ENCODE results near the gene PPM1L.

PPM1L gene

DNA sequence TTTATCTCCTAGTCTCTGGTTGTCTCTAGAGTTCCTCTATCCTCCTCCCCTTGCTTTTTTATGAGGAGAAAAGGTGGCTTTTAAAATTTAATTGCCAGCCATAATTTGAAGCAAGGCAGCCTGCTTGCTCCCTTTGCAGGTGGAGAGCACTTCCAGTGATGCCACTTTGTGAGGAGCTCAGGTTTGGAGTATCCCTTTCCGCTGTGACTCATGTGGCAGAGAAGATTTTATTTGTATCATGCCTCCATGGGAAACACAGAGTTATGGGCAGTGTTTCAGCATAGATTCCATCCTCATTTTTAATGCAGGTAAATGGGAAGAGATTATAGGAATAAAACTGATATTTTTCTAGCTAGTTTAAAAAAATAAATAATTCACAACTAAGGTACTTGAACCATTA is 7.0 kb downstream of the PPM1L start:
- no peak for DNase-seq (ENCODE audit: low read depth in 2 of 2)

DNA sequence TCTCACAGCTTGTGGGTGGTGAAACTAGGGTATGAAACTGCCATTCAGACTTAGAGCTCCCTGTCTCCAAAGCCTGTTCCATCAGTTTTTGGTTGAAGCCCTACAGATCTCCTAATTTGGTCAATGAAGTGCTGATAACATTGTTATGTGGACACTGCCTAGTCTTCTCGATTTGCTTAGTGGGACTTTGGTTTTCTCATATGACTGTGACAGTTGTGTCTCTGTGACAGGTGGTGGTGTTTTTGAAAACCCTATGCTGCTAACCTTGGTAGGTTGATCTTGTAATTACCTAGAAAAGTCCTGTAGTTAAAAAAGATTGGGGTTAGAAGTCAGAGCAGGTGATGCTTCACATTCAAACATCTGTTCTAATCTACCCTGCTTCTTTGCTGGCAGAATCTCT is 9.2 kb downstream of the PPM1L start:
- no peak for DNase-seq (ENCODE audit: low read depth in 2 of 2)

- no peak for DNase-seq (ENCODE audit: low read depth in 2 of 2)
Measured at GRCh38 chr3:160768031-160768430, 12.0 kb downstream of the PPM1L start.

DNA sequence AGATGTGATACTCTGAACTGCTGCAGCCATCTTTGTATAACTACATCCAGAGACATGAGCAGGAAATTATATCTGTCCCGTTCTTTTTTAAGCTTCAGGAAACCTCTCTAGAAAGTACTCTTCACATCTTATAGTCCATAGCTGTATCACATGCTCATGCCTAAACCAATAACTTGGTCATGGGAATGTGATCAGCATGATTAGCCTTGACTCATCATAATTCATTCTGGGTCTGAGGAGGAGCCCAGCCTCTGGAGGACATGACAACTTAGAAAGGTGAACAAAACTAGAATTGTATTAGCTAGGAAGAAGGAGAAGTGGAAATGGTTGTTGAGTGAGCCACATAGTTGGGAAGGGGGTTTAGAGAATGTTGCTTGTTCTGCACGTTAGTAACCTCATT is 12.9 kb downstream of the PPM1L start:
- no peak for DNase-seq (ENCODE audit: low read depth in 2 of 2)

DNA sequence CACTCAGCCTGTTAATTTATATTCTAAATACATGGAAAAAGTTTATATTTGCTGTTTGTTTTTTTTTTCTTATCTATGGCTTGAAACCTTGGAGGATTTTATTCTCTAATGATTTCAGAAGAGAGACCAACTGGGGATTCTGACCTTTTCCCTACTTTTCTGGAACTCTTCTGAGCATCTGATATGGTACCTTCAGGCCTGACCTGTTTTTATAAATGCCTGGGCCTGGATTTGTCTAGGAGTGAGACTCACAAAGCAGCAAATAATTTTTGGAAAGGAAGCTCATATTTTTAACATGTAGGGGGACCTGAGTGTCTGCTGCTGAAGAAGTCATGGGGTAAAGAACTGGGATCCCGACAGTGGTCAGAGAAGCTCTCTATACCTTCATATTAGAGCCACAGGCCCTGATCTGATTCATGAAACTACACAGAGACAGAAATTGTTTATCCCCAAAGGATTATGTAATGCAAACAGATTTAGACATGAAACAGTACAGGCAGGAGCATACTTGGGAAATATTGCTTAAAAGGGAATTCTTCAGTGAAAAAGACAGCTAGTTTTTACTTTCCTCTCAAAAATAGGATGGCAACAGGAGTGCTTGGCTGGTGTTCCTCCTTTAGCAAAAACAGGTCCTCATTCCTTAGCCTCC is 15.9 kb downstream of the PPM1L start:
- DNase-seq (ENCODE audit: low read depth in 2 of 2) = no peak

- DNase-seq (ENCODE audit: low read depth in 2 of 2) = no peak
Measured at GRCh38 chr3:160773722-160774121, 17.7 kb downstream of the PPM1L start.

GRCh38 chr3:160774172-160774571 is 18.1 kb downstream of the PPM1L start:
- no peak for DNase-seq (ENCODE audit: low read depth in 2 of 2)

- no peak for DNase-seq (ENCODE audit: low read depth in 2 of 2)
Measured at GRCh38 chr3:160778480-160778879, 22.4 kb downstream of the PPM1L start.

DNA sequence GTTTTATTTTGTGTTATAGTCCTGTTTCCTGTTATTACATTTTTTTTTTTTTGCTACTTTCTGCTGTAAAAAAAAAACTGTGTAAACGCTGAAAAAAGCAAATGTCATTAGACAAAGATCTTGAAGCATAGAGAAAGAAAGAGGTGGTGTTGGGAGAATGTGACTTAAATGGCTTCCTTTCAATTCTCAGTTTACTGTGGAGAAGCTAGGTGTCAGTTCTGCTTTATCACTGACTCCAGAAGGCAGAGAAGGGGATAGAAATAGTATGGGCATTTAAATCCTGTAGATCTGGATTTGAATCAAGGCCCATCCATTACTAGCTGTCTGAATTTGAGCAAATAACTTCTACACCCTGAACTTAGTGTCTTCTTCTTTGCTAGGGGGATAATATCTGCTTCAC is 23.0 kb downstream of the PPM1L start:
- DNase-seq (ENCODE audit: low read depth in 2 of 2) = no peak

- no peak for DNase-seq (ENCODE audit: low read depth in 2 of 2)
Measured at GRCh38 chr3:160780245-160780644, 24.2 kb downstream of the PPM1L start.

- no peak for DNase-seq (ENCODE audit: low read depth in 2 of 2)
Measured at GRCh38 chr3:160781402-160781801, 25.4 kb downstream of the PPM1L start.

GRCh38 chr3:160781863-160782262 is 25.8 kb downstream of the PPM1L start:
- DNase-seq (ENCODE audit: low read depth in 2 of 2) = no peak

- DNase-seq (ENCODE audit: low read depth in 2 of 2) = no peak
Measured at GRCh38 chr3:160784853-160785252, 28.8 kb downstream of the PPM1L start.

DNA sequence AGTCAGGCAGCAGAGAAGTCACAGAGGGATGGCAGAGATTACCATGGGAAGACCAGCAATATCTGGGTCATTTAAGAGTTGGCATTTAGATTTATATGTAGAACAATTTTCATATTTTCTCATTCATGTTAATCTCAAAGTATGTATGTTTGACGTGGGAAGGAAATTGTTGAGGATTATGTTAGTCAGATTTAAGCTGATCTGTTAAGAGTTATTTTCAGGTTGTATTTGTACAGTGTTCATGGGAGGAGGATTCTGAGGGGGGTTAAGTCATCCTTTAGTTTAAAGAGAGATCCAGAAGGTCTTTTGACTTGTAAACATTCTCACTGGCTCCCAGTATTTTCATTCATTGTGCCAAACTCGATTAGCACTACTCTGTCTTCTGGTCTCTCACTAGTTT is 34.7 kb downstream of the PPM1L start:
- DNase-seq (ENCODE audit: low read depth in 2 of 2) = no peak

- no peak for DNase-seq (ENCODE audit: low read depth in 2 of 2)
Measured at GRCh38 chr3:160792540-160792939, 36.5 kb downstream of the PPM1L start.

DNA sequence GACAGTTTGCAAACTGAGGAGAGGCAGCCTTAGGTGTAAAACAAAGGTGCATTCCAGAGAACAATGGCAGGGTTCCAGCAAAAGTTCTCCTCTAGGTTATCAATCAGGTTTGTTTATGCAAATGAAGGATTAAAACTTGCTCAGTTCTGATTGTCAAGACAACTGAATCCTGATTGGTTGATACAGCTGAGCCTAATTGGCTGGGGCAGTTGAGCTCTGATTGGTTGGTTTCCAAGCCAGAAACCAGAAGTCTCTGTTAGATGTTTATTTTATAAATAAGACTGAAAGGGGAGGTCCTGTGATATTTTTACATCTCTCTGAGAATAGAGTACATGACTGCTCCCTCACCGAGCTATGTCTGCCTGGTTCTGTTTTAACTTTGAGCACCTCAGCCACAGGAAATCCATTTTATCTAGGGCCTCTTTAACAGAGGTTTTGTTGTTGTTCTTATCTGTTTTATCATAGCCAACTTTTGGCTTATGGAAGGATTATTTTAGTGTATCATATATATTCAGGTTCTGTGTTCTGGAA is 37.8 kb downstream of the PPM1L start:
- DNase-seq (ENCODE audit: low read depth in 2 of 2) = no peak

- DNase-seq (ENCODE audit: low read depth in 2 of 2) = no peak
Measured at GRCh38 chr3:160796089-160796812, 40.2 kb downstream of the PPM1L start.

DNA sequence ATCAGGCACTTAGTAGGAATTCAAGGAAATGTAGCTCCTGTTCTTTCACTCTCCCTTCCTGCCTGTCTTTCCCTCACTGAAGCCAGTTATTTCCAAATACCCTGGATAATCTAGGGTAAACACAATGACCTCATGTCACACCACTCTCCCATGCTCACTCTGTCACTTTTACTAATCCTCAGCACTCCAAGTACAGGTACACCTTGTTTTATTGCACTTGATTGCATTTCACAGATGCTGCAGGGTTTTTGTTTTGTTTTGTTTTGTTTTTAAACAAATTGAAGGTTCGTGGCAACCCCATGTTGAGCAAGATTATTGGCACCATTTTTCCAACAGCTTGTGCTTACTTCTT is 40.8 kb downstream of the PPM1L start:
- DNase-seq (ENCODE audit: low read depth in 2 of 2) = no peak

DNA sequence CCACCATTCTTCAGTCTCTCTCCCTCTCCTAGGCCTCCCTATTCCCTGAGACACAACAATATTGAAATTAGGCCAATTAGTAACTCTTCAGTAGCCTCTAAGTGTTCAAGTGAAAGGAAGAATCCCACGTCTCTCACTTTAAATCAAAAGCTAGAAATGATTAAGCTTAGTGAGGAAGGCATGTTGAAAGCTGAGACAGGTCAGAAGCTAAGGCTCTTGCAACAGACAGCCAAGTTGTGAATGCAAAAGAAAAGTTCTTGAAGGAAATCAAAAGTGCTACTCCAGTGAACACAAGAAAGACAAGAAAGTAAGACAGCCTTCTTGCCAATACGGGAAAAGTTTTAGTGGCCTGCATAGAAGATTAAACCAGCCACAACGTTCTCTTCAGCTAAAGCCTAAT is 41.3 kb downstream of the PPM1L start:
- no peak for DNase-seq (ENCODE audit: low read depth in 2 of 2)

- DNase-seq (ENCODE audit: low read depth in 2 of 2) = peak; percentile 26
Measured at GRCh38 chr3:160801386-160802118, 45.5 kb downstream of the PPM1L start.

- DNase-seq (ENCODE audit: low read depth in 2 of 2) = no peak
Measured at GRCh38 chr3:160804762-160805161, 48.7 kb downstream of the PPM1L start.

- DNase-seq (ENCODE audit: low read depth in 2 of 2) = no peak
Measured at GRCh38 chr3:160806094-160806493, 50.1 kb downstream of the PPM1L start.

- DNase-seq (ENCODE audit: low read depth in 2 of 2) = no peak
Measured at GRCh38 chr3:160806686-160807085, 50.7 kb downstream of the PPM1L start.

All from stimulated activated CD4-positive, alpha-beta T cell treated with anti-CD3 and anti-CD28 coated beads, Interleukin-15, amount 100 ng/mL, for 48 hours (primary cell).